Smooth muscle cell (in vitro differentiated cells): ENCODE measurements around the gene OXER1. TPM values are rescaled to one million over a fixed set of nuclear protein-coding genes. Genes with fewer than 3 reads are reported as not detected.

Source experiments
- DNase-seq: peaks from one replicate; lab custom pipeline; 2025; ENCODE audit not compliant: unreplicated experiment; lab: John Stamatoyannopoulos, UW
- H2AFZ ChIP-seq: fragments of 200-600 bp; sonication (generic); 2 replicates; pipeline ENCODE4 v1.6.0; 2016; ENCODE audit warnings: antibody characterized with exemption, low read depth, mild to moderate bottlenecking
- H3F3A ChIP-seq: fragments of 200-600 bp; sonication (generic); 2 replicates; pipeline ENCODE4 v1.6.0; 2017; ENCODE audit warnings: antibody characterized with exemption, low read depth
- H3K27ac ChIP-seq: fragments of 200-600 bp; sonication (generic); 2 replicates; pipeline ENCODE4 v1.5.1; 2016; ENCODE audit warnings: low read depth, mild to moderate bottlenecking
- H3K27me3 ChIP-seq: fragments of 200-600 bp; sonication (generic); 2 replicates; pipeline ENCODE4 v1.6.1; 2016; ENCODE audit warnings: low read depth, mild to moderate bottlenecking
- H3K36me3 ChIP-seq: fragments of 200-600 bp; sonication (generic); 2 replicates; pipeline ENCODE4 v1.5.1; 2016; ENCODE audit warnings: low read depth
- H3K4me1 ChIP-seq: fragments of 200-600 bp; sonication (generic); 2 replicates; pipeline ENCODE4 v1.5.1; 2016; ENCODE audit warnings: low read depth
- H3K4me2 ChIP-seq: fragments of 200-600 bp; sonication (generic); 2 replicates; pipeline ENCODE4 v1.6.0; 2016; ENCODE audit warnings: mild to moderate bottlenecking
- H3K4me3 ChIP-seq: fragments of 200-600 bp; sonication (generic); 2 replicates; pipeline ENCODE4 v1.5.1; 2016; ENCODE audit warnings: mild to moderate bottlenecking
- H3K79me2 ChIP-seq: fragments of 200-600 bp; sonication (generic); 2 replicates; pipeline ENCODE4 v1.6.0; 2016; ENCODE audit warnings: low read depth, mild to moderate bottlenecking
- H3K9ac ChIP-seq: fragments of 200-600 bp; sonication (generic); 2 replicates; pipeline ENCODE4 v1.6.0; 2016; ENCODE audit warnings: low read depth
- H3K9me3 ChIP-seq: fragments of 200-600 bp; sonication (generic); replicated peaks from 2 replicates; pipeline ENCODE4 v1.5.1; 2016; ENCODE audit warnings: low read depth
- H4K20me1 ChIP-seq: fragments of 200-600 bp; sonication (generic); 2 replicates; pipeline ENCODE4 v1.6.0; 2016; ENCODE audit warnings: low read depth
- WGBS: methylation state at CpG from one replicate; pipeline ENCODE4 v1.1.7; 2016; ENCODE audit warnings: low lambda C conversion rate; 5-methylcytosine and 5-hydroxymethylcytosine counted together
- polyA plus RNA-seq: library from polyadenylated mRNA; unstranded; fragments of >200 nt; fragmentation: Nextera tagmentation; extraction: Ambion mirVana; gene quantifications from 2 replicates; pipeline ENCODE4 v1.2.1, GENCODE V29; 2016
- total RNA-seq: library from RNA; depleted of rRNA; stranded (reverse); fragments of >200 nt; gene quantifications from 2 replicates; pipeline ENCODE4 v1.2.3, GENCODE V29; 2014
- TF ChIP-seq, protein P1 (sequence below): fragments of 200-600 bp; sonication (generic); IDR thresholded peaks from 2 replicates; pipeline ENCODE4 v1.5.1; 2017; ENCODE audit warnings: borderline replicate concordance, mild to moderate bottlenecking, antibody characterized with exemption; ENCODE audit not compliant: insufficient read depth, poor library complexity, severe bottlenecking

Gene OXER1
- total and polyA plus RNA-seq, 2 experiments from 2014 or later: 2.2 TPM; not detected in 1

DNA sequence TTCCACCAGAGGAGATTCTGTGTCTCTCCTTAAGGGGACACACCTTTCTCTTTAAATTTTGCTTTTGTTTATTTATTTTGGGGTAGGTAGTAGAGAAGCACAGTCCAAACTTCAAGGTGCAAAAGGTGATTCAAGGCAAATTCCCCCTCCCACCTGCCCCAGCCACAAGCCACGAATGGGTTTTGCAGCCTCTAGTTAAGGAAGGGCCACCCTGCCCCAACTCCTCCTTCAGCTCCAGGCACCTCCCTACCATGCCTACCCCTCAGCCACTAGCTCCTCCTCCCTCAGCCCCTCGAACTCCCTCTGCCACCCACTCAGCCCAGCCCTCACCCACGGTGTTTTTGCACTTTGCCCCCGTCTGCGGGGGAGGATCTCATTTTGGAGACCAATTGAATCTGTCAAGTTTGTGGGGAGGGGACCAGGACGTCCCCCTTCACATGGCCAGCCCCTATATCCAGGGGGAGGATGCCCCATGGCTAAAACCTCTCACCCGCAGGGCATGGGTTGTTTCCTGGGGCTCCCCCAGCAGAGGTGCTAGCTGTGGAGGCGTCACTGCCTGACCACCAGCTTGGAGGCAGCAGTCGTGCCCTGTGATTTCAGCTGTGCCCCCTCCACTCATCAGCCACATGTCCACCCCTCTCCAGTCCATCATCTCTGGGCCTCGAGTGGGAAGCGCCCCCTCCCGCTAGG is 24.0 kb upstream of the OXER1 start:
- no peak overlapping the region for H3K9ac ChIP-seq
- no peak overlapping the region for H3K27ac ChIP-seq
- no peak overlapping the region for H2AFZ ChIP-seq
- no peak overlapping the region for H3K4me2 ChIP-seq
- no peak overlapping the region for H3K4me3 ChIP-seq
- TF ChIP-seq, protein P1, sequence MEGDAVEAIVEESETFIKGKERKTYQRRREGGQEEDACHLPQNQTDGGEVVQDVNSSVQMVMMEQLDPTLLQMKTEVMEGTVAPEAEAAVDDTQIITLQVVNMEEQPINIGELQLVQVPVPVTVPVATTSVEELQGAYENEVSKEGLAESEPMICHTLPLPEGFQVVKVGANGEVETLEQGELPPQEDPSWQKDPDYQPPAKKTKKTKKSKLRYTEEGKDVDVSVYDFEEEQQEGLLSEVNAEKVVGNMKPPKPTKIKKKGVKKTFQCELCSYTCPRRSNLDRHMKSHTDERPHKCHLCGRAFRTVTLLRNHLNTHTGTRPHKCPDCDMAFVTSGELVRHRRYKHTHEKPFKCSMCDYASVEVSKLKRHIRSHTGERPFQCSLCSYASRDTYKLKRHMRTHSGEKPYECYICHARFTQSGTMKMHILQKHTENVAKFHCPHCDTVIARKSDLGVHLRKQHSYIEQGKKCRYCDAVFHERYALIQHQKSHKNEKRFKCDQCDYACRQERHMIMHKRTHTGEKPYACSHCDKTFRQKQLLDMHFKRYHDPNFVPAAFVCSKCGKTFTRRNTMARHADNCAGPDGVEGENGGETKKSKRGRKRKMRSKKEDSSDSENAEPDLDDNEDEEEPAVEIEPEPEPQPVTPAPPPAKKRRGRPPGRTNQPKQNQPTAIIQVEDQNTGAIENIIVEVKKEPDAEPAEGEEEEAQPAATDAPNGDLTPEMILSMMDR: no peak
- H3K27me3 ChIP-seq: no peaks in the 10 kb centered on the region
- peaks cover 5% of the 10 kb centered on the region for H3K4me1 ChIP-seq
- peaks cover 5% of the 10 kb centered on the region for H3K79me2 ChIP-seq
- H3F3A ChIP-seq: peaks cover 3% of the 10 kb centered on the region
- 91% methylated on average over 12 of the region's 12 CpGs for WGBS
- DNase-seq: no peak
- H3K9me3 ChIP-seq: no peaks in the 10 kb centered on the region
- no peaks in the 10 kb centered on the region for H3K36me3 ChIP-seq
- no peaks in the 10 kb centered on the region for H4K20me1 ChIP-seq

DNA sequence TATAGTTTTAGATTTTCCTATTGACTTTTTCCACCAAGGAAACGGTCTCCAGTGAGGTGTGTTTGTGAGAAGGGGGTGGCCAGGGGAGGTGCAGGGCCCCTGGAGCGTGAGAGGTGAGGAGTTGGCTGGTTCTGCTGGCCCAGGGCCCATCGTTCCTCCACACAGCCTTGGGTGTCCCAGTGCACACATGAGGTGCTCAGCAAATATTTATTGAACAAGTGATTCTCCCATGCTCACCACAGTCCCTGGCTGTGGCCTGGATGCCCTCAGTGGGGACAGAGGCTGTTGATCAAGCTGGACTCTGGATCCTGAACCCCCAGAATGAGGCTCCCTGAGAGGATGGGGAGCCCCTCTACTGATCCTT is 23.5 kb upstream of the OXER1 start:
- DNase-seq: no peak
- H3K4me1 ChIP-seq: peaks cover 5% of the 10 kb centered on the region
- H3K9ac ChIP-seq: no peak overlapping the region
- TF ChIP-seq, protein P1: no peak
- peaks cover 3% of the 10 kb centered on the region for H3F3A ChIP-seq
- no peak overlapping the region for H2AFZ ChIP-seq
- H3K79me2 ChIP-seq: peaks cover 5% of the 10 kb centered on the region
- H3K4me2 ChIP-seq: no peak overlapping the region
- H3K9me3 ChIP-seq: no peaks in the 10 kb centered on the region
- no peaks in the 10 kb centered on the region for H3K27me3 ChIP-seq
- no peak overlapping the region for H3K4me3 ChIP-seq
- no peak overlapping the region for H3K27ac ChIP-seq
- H3K36me3 ChIP-seq: no peaks in the 10 kb centered on the region
- no peaks in the 10 kb centered on the region for H4K20me1 ChIP-seq
- WGBS: 100% methylated on average over 3 of the region's 3 CpGs

DNA sequence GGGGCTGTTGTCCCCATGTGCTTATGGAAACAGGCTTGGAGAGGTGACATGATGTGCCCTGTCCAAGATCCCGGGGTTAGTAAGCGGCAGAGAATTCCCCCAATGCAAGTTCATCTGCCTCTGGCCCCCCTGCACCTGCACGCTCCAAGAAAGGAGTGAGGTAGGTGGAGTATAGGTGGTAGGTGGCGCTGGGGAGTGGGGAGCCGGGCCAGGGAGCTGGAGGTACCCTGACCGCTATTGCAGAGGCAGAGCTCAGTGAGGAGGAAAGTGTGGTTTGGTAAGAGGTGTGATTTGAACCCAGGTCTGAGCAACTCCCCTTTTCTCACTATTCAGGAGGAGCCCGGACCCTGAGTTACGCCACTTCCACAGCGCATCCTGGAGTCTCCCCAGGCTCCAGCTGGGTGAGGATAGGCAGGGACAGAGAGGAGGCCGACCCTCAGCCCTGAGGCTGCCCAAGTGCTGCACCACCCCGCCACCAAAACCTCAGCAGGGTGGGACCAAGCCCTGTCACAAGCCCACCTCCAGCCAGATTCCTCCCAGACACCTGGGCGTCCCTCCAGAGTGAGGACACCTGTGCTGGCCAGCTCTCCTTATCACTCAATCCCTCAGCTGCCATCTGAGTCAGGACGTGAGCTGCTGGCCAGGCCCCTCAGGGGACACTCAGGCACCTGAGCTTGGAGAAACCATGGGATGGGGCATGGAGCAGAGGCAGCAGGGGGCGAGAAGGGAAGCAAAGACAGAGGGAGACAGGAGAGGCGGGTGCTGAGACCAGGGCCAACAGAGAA is 22.8 kb upstream of the OXER1 start:
- Histone ChIP-seq H4K20me1 (no peaks in the 10 kb centered on the region), H3K4me1 (peaks cover 5% of the 10 kb centered on the region), H3K27me3 (no peaks in the 10 kb centered on the region), H3K79me2 (peaks cover 5% of the 10 kb centered on the region), H3F3A (peaks cover 3% of the 10 kb centered on the region), H3K9ac (no peak overlapping the region), H3K27ac (no peak overlapping the region), H3K9me3 (no peaks in the 10 kb centered on the region), H3K4me2 (no peak overlapping the region), H3K4me3 (no peak overlapping the region), H2AFZ (no peak overlapping the region), H3K36me3 (no peaks in the 10 kb centered on the region)
- no peak for DNase-seq
- 93% methylated on average over 15 of the region's 15 CpGs for WGBS
- TF ChIP-seq, protein P1: no peak
